GM10266 (cell line): ENCODE data around the gene WDR89.

Experiments
- DNase-seq: peaks from one replicate; pipeline ENCODE4 v3.0.0; 2012; ENCODE audit errors: extremely low spot score
- TF ChIP-seq, protein P1 (sequence below): IDR thresholded peaks from 2 replicates; pipeline ENCODE4 v1.5.1; 2012; ENCODE audit warnings: mild to moderate bottlenecking, low read depth; ENCODE audit not compliant: control insufficient read depth, insufficient read depth; ENCODE audit errors: missing control alignments

WDR89 gene

GRCh38 chr14:63614679-63615363 lies 26.9 kb downstream of the WDR89 start:
- TF ChIP-seq, protein P1, sequence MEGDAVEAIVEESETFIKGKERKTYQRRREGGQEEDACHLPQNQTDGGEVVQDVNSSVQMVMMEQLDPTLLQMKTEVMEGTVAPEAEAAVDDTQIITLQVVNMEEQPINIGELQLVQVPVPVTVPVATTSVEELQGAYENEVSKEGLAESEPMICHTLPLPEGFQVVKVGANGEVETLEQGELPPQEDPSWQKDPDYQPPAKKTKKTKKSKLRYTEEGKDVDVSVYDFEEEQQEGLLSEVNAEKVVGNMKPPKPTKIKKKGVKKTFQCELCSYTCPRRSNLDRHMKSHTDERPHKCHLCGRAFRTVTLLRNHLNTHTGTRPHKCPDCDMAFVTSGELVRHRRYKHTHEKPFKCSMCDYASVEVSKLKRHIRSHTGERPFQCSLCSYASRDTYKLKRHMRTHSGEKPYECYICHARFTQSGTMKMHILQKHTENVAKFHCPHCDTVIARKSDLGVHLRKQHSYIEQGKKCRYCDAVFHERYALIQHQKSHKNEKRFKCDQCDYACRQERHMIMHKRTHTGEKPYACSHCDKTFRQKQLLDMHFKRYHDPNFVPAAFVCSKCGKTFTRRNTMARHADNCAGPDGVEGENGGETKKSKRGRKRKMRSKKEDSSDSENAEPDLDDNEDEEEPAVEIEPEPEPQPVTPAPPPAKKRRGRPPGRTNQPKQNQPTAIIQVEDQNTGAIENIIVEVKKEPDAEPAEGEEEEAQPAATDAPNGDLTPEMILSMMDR: no peak

DNA sequence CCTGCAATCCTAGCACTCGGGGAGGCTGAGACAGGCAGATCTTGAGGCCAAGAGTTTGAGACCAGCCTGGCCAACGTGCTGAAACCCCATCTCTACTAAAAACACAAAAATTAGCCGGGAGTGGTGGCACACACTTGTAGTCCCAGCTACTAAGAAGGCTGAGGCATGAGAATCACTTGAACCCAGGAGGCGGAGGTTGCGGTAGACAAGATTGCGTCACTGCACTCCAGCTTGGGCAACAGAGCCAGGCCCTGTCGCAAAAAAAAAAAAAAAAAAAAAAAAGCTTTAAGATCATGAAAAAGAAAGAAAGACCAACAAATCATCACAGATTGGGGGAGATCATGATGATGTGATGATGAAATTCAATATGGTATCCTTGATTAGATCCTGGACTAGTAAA lies 30.6 kb downstream of the WDR89 start:
- TF ChIP-seq, protein P1: no peak
- no peak for DNase-seq

More at GRCh38 chr14:63614679-63615363, 26.9 kb downstream of the WDR89 start:
- no peak for DNase-seq

DNA sequence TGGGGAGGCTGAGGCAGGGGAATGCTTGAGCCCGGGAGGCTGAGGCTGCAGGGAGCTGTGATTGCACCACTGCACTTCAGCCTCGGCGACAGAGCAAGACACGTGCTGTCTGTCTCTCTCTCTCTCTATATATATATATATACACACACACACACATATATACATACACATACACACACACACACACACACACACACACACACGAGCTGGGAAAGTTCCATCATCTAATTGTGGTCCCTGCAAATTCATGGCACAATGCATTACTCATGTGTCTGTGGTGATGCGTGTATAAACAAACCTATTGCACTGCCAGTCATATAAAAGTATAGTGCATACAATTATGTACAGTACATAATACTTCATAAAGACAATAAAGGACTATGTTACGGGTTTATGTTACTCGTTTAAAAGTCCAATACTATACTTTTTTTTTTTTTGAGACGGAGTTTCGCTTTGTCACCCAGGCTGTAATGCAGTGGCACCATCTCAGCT lies 36.6 kb downstream of the WDR89 start:
- TF ChIP-seq, protein P1: no peak
- no peak for DNase-seq

GRCh38 chr14:63604626-63605025 lies 37.0 kb downstream of the WDR89 start:
- DNase-seq: no peak
- TF ChIP-seq, protein P1: no peak

- TF ChIP-seq, protein P1: no peak
These were observed 37.9 kb downstream of the WDR89 start for GRCh38 chr14:63603749-63604277.

GRCh38 chr14:63598807-63599206 lies 42.9 kb downstream of the WDR89 start:
- DNase-seq: no peak
- TF ChIP-seq, protein P1: no peak

More at GRCh38 chr14:63603749-63604277, 37.9 kb downstream of the WDR89 start:
- no peak for DNase-seq
